ENCODE data around the gene PKNOX2.

The PKNOX2 gene

DNA sequence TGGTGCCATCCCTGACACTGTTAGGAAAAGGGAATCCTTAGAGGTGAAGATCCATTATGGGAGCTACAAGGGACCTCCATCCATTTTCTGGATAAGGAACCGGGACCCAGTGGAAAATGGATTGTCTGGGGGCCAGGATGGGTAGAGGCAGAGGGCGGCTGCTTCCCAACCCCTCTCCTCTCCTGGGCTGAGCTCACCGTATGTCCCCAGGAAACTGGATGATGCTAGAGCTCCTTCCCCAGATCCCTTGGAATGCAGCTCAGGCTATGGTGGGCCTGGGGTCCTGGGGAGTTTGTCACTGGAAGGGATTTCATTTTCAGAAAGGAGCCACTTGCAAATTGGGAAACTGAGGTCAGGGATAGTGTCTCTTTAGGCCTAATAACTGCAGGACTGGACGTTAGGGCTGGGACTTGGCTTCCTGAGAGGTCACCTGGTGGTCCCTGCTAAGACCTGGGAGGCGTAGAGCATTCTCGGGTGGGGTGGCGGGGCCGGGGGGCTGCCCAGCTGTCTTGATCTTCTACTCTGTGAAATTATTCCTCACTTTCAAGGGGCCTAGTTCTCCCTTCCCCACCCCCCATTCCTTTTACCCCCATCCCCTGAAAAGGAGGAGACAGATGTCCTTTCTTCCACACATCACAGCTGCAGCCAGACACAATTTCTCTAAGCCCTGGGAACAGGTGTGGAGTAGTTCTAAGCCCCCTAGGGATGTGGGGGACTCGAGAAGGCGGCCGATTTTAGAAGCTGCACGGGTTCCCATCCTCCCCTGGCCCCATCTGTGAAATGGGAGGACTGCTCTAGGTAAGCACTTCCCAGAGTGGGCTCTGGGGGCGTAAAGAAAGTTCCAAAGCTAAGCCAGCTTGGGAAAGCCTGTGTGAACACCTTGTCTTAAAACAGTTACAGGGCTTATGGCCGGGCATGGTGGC is 99.8 kb downstream of the PKNOX2 start:
- no peak for DNase-seq

DNA sequence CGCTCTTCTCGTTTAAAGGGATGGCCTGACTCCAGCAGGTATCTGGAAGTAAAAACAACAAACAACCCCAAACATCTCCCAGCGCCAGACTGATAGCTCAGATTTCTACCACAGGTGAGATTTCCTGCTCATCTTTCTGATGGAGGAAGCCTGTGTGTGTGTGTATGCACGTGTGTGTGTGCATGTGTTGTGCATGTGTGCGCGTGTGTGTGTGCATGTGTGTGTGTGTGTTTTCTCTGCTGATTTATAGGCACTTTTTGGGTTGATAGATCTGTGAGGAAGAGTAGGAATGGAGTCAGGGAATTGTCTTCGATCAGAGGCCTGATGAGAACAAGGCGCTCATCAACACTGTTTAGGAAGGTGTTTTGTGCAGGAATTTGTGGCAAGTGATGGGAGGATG is 103.0 kb downstream of the PKNOX2 start:
- DNase-seq = no peak

DNA sequence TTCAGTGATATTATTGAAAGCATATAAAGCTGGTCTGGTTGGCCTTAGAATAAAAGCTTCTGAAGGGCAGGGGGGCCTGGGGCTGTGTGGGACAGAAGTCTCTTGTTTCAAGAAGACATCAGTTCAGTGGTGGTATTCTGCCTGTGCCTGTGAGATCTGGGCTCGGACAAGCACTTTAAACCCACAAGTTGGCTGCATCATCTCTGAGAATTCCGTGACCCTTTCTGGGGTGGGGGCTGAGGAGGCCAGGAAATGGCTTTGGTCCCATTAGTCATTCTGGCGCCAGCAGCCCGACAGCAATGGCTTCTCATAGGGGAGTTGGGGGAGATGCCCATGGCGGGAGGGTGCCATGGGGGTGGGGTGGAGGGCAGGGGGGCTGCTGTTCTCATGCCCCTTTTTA is 104.1 kb downstream of the PKNOX2 start:
- DNase-seq = no peak

DNA sequence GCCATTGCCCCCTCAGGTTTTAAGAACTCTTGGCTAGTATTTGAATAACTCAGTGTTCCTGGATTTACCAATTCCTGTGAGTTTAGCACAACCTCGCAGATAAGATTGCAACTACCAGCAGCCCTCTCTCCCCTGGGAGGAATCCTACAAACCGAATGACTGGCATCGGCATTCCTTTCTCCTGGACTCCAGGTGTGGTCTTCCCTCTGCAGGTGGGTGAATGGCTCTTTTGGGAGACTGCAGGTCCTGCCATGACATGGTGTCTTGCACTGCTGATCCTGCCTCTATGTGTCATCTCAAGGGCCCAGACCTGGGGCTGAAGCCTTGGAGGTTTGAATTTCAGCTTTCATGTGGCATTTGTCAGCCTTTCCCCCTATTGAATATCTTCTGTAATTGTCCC is 105.6 kb downstream of the PKNOX2 start:
- no peak for DNase-seq

DNA sequence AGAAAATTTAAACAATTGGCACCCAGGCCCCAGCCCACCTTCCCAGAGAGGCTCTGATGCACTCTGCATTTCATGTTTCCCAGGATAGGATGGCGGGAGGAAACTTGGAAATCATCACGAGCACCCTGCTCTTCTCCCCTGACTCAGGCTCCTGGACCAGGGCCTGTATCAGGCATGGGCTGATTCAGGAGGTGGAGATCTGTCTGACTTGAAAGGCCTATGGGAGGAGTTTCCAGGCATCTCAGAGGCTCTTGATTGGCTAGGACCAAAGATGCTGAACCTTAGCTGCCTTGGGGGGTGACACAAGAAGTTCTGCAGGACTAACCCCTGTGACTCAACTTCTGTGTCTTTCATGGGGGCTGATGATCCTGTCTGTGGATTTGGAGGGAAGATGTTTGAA is 106.2 kb downstream of the PKNOX2 start:
- no peak for DNase-seq

DNA sequence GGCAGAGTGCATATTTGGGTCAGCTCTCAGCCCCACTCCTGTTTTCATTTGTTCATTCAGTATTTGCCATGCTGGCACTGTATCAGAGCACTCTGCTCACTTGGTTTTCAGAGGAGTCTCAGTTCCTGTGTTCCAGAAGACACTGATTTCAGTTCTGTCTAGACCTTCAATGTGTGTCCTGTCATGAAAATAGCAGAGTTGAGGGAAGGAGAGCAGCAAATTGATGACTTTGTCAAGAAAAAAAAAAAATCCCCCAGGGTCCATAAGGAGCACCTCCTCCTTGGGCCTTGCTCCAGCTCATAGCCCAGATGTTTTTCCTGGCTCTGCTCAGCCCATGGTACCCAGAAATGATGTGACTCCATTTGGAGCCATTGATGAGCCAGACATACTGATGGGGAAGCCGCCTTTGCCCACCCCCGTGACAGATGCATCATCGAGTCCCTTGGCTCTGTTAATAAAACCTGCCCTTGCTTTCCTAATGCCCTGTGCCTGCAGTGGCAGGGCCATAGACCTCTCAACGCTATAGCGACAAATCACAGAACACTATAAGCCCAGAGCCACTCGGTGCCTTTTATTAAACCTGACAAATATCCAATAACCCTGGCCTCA is 107.0 kb downstream of the PKNOX2 start:
- DNase-seq = no peak

DNA sequence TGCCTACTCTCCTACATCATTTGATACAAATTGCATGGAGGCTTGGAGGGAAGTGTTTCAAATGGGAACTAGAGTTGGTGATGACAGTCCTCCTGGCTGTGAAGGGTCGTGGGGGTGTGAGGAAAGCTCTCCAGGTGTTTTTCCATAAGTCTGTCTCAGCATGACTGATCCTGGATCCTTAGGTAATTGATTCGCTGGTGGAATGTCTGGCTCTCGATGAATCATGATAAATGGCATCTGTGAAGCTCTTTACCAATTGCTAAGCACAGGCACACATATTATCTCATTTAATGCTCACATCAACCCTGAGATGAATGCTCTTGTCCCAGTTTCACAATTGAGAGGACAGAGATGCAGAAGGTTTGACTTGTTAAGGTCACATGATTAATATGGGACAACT is 107.5 kb downstream of the PKNOX2 start:
- no peak for DNase-seq

DNA sequence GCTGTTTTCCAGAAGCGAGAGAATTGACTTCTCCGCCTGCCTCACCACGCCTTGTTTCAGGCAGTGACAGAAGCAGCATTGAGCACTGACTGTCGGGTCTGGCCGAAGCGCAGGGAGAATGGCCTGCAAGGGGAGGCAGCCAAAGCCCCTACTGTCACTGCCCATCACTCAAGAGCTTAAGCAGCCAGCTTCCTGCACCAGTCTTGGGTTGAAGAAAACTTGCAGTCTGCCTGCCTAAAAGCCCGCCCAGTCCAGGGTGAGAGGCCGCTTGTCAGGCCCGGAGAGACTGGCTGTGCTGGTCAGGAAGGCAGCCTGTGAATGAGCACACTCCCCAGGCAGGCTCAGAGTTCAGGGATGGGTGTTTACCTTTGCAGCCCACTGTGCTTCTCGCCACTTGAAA is 108.3 kb downstream of the PKNOX2 start:
- DNase-seq = no peak

DNA sequence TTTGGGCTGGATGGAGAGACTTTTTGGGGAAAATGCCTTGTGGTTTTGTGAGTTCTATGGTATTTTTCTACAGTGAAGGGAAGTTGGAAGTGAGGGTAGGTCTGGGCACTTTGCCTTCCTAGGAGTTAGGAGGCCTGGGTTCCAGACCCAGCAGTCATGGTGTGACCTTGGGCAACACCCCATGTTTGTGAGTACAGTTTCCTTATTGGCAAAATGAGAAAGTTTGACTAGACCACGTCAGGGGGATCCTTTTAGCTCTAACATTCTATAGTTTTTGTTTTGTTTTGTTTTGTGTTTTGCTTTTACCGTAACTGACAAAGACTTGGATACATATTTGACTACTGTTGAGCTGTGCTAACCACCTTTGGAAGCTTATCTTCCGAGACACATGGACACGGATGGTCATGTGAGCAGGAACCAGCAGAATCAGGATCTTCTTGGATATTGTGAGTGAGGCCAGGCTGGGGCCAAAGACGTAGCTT is 109.0 kb downstream of the PKNOX2 start:
- DNase-seq = no peak

DNA sequence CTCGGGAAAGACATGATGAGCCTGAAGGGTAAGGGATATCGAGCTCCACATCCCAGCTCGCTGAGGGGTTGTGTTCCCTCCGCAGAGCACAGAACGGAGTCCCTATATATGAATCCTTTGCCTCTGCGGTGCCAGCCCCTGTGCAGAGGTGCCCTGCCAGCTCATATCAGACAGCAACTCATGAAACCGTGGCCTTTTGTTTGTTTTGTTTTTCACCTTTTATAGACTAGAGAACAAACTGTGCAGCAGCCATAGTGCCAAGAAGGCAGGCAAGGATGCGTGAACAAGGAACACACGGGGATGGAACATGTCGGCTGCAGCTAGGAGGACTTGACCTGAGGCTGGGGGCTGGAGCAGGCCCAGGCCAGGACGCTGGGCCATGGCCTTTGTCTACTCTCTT is 109.8 kb downstream of the PKNOX2 start:
- no peak for DNase-seq

DNA sequence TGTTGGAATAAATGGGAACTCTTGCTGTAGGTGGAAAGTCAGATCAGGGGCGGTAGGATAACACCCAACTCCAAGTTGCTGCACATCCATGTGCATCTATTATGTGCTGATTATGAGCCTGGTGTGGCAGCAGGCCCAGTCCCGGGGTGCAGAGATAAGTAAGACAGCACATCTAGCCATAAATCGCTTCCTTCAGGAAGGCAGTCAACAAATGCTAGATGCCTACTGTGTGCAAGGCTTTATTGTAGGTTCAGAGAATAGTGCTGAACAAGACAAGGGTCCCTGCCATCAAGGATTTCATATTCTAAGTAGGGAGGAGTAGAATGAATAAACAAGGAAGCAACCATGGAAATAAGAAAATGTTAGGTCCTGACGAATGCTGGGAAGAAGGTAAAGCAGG is 110.2 kb downstream of the PKNOX2 start:
- DNase-seq = no peak

DNA sequence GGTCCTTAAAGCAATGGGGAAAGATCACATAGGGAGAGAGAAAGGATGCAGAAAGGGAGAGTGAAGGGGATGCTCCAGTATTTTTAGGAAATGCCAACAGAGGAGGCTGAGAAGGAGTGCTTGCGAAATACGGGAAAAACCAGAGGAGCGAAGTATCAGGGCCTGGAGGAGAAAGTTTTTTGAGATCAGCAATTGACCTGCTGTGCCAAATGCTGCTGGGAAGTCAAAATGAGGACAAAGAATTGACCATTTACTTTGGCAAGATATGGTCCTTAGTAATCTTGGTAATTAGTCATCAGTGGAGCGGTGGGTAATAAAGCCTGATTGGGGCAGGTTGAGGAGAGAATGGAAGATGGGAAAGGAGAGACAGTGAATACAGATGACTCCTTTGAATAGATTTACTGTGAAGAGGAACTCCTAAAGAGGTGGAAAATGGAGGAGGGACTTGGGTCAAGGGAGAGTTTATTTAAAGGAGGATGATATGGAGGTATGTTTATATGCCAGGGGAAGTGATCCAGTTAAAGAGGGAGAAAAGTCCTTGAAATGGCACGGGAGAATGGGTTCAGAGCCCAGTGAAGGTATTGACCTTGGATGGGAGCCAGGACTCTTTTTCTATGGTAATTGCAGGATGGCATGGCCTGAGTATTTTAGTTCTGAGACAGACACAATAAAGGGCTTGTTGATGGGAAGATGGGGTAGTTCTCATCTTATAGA is 111.5 kb downstream of the PKNOX2 start:
- peak; percentile 55 for DNase-seq

DNA sequence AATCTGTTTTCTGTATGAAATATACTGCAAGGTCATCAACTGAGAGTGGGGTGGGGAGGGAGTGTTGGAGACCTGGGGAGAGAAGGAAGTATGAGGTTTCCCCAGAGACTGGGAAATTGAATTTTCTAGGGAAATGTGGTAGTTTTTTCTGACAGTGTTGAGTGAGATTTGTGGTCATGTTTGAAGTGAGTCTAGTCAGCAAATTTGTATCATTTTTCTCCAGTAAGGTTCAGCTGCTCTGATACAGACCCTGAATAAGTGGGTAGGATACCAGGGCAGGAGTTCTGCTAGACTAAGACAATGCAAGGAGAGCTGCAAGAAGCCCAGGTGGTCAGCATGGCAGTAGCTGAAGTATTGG is 112.0 kb downstream of the PKNOX2 start:
- no peak for DNase-seq

DNA sequence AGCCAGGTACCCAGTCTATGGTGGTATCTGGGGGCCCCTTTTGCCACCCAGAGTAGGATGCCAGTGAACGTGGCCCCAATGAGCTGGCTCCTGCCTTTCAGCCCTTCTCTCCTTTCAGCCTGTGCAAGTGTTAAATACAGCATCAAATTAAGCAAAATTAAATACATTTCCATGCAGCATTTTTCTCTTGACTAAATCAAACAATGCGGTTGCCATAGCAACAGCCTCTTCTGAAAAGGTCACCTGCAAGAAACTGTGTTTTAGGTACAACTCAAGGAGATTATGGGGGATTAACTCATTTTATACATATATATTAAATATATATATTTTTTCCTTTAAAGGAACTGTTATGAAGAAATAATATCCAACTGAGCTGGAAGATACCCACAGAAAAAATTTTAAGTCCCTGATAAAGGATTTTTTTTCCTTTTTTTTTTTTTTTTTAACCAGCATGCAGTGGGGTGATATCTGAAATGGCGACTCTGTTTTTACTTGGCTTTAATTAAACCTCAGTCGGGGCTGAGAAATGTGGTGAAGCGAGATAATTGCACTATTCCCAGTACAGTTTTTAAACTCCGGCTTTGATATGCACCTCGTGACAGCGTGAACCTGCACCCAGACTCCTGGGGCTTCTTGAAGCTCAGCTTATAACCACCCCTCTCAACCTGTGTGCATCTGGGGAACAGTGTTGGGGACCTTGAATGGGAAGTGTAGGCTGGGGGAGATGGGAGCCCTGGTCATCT is 115.3 kb downstream of the PKNOX2 start:
- no peak for DNase-seq

DNA sequence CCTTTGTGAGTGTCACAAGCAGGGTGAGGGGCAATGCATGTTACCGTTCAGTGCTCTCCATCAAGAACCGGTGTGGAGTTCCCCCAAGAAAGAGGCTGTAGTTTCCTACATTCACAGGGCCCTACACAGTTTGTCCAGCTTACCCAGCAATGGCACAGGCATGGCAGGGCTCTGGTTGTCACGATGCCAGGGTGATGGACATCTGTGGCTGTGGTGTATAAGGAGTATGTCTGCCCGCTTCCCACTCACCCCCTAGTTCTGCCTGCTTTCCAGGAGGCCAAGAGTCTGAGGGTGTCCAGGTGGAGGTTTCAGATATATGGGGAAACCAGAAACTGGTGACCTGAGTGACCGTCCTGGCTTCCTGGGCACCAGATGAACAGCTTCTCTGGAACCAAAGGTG is 116.1 kb downstream of the PKNOX2 start:
- no peak for DNase-seq

DNA sequence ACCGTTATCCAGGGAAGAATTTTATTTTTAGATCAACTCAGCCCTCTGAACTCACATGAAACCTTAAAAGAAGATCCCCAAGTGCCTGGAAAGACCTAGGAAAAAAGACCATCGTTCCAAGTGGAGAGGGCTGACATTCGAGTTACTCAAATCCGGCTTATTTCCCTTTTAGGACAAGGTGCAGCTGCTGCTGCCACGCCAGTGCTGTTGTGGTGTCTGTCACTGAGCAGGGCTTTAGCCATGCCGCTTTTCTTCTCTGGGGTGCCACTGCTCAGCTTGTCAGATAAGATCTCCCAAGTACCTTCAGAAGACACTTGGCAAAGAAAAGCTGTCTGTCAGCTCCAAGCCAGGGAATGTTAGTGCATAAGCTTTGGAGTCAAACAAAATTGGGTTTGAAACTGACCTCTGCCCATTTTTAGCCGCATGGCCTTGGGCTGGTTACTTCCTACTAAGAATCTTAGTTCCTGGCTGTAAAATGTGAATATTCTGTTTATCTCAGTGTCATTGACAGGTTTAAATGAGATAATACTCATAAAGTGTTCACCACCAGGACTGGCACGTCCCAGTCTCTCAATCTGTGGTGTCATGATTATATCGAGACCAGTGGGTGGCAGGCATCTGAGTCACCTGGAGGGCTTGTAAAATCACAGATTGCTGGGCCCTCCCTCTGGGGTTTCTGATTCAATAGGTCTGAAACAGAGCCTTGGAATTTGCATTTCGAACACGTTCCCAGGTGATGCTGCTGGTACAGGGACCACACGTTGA is 117.5 kb downstream of the PKNOX2 start:
- DNase-seq = no peak

DNA sequence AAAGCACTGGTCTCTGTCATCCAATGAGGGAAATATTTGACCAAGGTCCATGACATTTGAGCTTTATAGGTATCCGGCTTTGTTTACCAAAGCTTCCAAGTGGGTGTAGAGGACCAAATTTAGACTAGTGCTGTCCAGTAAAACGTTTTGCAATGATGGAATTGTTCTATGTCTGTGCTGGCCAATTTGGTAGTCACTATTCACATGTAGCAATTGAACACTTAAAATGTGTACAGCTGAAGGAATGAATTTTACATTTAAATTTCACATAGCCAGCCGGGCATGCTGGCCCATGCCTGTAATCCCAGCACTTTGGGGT is 118.0 kb downstream of the PKNOX2 start:
- DNase-seq = no peak

DNA sequence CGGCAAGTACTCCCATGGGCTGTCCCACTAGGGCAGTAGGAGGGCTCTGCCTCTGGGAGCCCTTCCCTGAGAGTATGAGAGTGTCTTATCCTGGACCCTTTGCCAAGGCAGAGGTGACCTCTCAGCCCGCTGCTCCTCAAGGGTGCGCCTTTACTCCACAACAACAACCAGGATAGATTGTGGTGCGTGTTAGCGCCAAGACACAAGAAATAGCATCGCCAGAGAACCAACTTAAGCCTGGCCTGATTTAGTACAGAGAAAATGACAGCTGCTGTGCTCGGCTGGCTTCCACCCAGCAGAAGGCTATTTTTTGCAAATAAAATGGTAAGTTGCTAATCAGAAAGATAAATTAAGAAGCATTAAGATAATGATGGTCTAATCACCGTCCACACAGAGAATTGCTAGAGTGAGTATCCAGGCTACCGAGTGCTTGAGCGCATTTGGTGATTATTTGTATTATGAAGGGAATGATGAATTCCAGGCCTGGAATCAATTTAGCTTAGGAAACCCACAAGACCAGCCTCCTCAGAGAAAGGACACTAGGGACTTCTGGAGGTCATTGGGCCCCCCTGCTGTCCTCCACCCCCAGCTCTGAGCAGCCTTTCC is 119.8 kb downstream of the PKNOX2 start:
- no peak for DNase-seq

DNA sequence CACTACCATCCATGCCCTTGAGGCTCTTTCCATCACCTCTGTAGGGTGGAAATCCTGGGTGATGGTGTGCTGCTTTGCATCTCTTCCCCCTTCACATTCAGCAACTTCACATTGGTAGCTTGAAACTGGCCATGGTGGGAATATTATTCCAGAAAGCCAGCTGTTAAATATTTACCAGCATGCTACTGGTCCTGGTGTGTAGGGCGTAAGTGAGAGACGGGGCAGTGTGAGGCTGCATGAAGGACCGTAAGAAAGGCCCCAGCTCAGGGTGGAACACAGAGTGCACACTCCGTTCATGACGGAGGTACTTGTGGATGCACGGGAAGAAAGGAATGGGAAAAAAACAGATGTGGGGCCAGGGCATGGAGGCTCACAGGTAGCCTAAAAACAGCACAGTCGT is 121.3 kb downstream of the PKNOX2 start:
- no peak for DNase-seq

DNA sequence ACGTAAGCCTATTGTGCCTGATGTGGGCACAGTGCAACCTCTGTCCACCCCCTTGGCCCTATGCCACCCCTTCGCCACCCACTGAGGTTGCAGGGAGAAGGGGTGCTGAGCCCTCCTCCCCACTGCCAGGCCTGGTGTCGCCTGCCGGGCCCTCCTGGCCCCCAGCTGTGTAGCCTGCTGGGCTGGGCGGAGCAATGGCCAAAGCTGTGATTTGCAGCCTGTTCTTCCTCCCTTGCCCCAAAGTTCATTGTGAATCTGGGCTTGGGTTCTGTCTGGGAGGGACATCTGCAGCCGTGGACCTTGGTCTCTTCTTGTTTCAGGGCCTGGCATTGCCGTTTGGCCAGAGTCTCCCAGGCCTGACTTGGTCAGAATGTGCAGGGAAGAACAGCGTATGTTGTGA is 121.9 kb downstream of the PKNOX2 start:
- no peak for DNase-seq

DNA sequence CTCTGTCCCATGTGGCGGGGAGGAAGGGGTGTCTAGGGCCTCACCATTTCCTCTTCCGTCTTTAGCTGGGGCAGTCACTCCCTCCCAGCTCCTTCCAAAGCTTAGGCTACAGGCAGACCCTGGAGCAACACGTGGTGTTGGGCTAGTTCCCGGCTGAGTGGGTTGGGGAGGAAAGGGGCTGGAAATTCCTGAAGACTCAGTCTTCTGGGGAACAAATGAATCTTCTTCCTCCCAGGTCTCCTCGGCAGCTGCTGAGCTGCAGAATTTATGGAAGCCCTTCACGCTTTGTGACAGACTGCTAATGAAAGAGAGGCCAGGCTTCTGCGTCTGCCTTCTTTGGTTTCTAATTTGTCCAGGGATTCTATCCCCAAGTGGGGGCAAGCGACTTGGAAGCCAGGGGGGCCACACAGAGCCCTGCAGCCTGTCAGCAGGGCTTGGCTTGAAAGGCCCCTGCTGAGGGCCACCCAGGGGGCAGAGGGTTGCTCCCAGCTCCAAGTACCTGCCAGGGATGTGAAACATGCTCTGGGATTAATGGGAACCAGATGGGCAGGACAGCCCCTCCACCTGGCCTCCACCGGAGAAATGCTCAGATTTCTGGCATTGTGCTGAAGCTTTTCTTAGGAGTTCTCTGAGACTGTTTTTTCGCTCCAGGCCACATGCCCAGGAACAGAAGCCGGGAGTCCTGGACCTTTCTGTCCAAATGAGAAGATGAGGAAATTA is 123.1 kb downstream of the PKNOX2 start:
- DNase-seq = no peak
